DMS79 (cell line): ENCODE data around the gene C11orf42.
A peak's percentile ranks its signal among the peaks of the same experiment; 100 is the strongest.
"Not testable (repeated sequence)": the region's sequence is repeated elsewhere in the genome, so short reads cannot be mapped to it uniquely, and the experiment has no call there.

Source experiments
- DNase-seq: peaks from one replicate; lab custom pipeline; 2025; lab: John Stamatoyannopoulos, UW

C11orf42 gene

GRCh38 chr11:6223854-6224253, 18.5 kb downstream of the C11orf42 start:
- no peak for DNase-seq

DNA sequence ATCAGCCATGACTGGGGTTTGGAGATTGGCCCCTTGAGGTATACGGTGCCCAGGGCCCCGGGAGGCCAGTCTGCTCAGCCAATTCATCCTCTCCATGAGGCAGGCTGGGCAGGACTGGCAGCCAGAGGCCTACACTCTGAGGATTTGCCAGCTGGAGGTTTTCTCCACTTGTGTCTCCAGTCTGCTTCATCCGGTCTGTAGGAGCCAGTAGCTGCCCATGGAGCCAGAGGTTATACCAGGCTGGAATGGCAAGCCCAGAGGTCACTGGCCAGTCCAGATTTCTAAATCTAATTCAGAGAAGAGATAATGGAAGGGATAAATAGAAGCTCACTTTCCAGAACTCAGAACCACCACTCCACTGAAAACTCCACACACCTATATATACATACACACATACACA, 19.1 kb downstream of the C11orf42 start:
- DNase-seq: no peak

- no peak for DNase-seq
Measured at GRCh38 chr11:6225024-6225423, 19.7 kb downstream of the C11orf42 start.

GRCh38 chr11:6225896-6226295, 20.5 kb downstream of the C11orf42 start:
- DNase-seq: no peak

GRCh38 chr11:6228520-6228919, 23.2 kb downstream of the C11orf42 start:
- no peak for DNase-seq

DNA sequence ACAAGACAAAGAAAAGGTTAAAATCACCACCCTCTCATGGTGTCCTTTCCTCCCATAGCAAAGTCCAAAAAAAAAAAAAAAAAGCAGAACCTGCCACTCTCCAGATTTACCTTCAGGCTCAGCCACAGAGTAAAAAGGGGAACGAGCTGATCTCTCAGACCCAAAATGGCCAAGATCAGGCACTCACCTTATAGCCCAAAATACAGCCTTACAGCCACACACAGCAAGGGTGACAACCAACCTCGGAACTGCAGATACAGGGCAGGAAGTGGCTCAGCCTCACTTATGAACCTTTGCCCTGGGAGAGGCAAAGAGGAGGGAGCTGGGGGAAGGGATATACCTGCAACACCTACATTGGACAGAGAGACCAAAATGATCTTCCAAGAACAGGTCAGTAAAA, 24.6 kb downstream of the C11orf42 start:
- no peak for DNase-seq

DNA sequence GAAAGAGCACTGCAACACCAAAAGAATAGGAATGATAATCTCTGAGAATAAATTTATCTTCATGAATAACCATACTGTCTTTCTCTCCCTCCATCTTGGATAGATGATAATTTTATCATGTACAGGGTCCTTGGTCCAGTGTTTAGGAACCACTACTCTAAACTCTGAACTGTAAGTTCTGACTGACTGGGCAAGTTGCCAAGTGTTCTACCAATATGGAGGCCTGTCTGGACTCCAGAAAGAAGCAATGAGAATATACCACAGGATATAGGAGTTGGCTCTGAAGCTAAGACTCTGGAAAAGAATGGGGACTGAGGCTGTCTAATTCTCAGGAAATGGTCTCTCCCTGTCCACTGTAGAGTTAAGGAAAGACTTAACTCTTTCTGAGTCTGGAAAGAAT, 27.5 kb downstream of the C11orf42 start:
- no peak for DNase-seq

DNA sequence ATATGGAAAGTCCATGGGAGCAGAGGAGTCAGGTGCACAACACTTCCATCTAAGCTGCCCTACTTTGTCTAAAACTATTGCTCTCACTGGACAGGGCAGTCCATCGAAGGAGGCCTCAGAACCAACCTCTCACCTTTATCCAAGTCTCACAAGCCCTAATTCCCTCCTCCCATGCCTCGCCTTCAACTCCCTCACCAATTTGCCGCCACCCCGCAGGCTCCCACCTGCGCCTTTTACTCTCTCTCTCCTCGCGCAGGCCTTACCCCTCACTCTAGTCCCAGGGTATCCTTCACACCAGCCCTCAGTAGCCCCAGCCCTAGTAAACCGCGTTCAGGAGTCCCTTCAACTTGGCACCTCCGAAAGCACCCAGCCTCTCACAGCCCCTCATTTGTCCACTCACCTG, 28.6 kb downstream of the C11orf42 start:
- no peak for DNase-seq

DNA sequence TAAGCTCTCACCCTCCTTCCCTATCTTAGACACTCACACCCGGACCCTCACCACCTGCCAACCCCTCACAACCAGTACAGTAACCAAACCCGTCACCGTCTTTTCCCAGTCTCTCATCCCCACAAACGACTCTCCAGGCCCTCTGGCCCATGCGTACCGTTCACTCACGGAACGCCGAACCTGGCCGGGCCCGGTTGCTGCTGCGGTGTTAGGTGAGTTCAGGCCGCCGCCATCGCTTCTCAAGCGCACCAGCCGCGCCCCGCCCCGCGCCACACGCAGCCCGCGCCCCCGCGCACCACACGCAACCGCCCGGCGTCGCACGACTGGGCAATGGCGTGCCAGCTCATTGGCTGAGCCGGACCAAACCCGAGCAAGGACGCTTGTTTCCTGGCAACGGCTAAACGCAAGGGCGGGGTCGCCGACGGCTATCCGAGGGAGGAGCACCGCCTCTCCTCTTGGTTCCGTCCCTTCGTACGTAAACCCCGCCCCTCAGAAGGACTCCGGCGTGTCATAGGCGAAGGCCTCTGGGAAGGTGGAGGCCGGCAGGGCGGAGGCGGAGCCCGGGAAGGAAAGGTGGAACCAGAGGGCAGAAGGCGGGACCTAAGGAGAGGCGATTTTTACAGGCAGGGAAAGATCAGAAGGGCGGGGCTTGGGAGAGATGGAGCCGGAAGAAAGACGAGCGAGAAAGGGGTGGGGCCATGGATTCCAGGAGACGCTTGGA, 29.2 kb downstream of the C11orf42 start, which contains the start of gene FHIP1B:
FHIP1B (minus strand) TSS at position 250 of the 721 bp plus-strand sequence. CDS start 10,120 bp downstream, outside the sequence.
- peak; percentile 99 for DNase-seq

- no peak for DNase-seq
Measured at GRCh38 chr11:6237266-6237665, 31.9 kb downstream of the C11orf42 start.

- no peak for DNase-seq
Measured at GRCh38 chr11:6237761-6238302, 32.5 kb downstream of the C11orf42 start.

DNA sequence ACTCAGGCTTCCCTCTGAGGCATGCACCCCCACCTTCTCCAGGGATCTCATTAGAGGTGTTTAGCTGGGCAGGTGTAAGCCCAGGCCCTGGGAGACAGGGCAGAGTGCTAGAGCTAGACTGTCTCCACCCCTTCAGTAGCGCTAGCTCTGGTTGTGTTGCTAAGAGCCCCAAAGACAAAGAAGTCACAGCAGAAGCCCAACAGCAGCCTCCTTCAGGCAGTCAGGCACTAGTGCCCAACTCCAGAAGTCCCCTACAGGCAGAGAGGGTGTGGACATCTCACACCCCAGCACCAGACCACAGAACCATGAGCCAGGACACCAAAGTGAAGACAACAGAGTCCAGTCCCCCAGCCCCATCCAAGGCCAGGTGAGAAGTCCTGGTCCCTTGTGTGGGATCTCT, 33.5 kb downstream of the C11orf42 start, which contains the start of gene CNGA4:
CNGA4 (plus strand) TSS at position 188 of the 400 bp plus-strand sequence; CDS start at position 306, 118 bp downstream.
- DNase-seq: no peak

DNA sequence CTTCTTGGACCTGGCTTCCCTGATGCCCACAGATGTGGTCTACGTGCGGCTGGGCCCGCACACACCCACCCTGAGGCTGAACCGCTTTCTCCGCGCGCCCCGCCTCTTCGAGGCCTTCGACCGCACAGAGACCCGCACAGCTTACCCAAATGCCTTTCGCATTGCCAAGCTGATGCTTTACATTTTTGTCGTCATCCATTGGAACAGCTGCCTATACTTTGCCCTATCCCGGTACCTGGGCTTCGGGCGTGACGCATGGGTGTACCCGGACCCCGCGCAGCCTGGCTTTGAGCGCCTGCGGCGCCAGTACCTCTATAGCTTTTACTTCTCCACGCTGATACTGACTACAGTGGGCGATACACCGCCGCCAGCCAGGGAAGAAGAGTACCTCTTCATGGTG, 34.8 kb downstream of the C11orf42 start:
- DNase-seq: no peak

DNA sequence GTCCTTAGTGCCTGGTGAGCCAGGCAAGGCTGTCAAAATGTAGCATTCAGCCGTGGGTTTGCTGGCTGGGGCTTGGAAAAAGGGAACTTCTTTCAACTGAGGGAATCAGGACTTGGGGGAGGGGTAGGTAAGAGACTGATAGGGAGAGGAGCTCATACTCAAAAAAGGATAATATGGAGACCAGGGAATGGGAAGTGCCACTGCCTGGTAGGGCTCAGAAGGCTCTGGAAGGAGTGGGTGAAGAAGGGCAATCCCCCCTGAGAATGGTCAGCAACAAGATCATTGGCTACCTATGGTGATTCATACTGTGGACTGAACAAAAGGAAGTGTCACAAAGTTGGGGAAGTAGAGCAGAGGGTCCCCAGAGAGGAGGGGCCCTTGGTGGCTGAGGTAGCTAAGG, 35.4 kb downstream of the C11orf42 start:
- DNase-seq: no peak

DNA sequence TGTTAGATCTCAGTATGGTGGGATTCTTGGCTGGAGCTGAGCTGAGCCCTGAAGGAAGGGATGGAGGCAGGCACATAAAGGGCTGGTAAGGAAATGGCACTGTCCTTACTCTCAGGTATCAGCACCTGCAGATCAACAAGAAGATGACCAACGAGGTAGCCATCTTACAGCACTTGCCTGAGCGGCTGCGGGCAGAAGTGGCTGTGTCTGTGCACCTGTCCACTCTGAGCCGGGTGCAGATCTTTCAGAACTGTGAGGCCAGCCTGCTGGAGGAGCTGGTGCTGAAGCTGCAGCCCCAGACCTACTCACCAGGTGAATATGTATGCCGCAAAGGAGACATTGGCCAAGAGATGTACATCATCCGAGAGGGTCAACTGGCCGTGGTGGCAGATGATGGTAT, 36.0 kb downstream of the C11orf42 start:
- DNase-seq: no peak

DNA sequence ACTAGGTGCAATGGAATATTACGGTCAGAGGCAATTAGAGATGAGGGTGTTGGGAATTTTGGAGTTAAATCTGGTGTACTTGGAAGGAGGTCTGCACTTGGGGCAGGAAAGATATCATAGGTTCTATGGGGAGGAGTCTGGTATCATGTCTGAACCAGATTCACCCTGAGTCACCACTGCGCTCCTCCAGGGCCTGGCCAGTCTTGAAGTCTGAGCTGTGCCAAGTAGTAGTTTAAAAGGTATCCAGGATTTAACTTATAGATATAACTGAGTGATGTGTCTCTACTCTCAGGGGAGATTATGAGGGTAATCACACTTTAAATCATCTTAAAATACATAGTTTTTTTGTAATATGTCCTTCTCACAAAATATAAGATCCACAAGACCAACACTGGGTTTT, 40.2 kb downstream of the C11orf42 start:
- no peak for DNase-seq

DNA sequence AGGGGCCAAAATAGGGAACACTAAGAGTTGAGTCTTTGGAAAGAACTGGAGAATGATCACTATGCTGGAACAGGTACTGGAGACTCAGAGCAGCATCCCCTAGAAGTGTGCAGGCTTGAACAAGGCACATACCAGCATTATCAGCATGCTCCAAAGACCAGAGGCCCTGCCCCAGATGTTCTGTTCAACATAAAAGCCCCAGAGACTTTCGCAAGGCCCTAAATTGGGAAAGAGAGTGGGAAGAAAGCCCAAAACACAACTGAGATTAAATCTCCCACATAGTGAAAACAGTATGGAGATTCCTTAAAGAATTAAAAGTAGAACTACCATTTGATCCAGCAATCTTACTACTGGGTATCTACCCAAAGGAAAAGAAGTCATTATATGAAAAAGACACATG, 42.9 kb downstream of the C11orf42 start:
- no peak for DNase-seq

- not testable (repeated sequence) for DNase-seq
Measured at GRCh38 chr11:6248897-6249296, 43.5 kb downstream of the C11orf42 start.

DNA sequence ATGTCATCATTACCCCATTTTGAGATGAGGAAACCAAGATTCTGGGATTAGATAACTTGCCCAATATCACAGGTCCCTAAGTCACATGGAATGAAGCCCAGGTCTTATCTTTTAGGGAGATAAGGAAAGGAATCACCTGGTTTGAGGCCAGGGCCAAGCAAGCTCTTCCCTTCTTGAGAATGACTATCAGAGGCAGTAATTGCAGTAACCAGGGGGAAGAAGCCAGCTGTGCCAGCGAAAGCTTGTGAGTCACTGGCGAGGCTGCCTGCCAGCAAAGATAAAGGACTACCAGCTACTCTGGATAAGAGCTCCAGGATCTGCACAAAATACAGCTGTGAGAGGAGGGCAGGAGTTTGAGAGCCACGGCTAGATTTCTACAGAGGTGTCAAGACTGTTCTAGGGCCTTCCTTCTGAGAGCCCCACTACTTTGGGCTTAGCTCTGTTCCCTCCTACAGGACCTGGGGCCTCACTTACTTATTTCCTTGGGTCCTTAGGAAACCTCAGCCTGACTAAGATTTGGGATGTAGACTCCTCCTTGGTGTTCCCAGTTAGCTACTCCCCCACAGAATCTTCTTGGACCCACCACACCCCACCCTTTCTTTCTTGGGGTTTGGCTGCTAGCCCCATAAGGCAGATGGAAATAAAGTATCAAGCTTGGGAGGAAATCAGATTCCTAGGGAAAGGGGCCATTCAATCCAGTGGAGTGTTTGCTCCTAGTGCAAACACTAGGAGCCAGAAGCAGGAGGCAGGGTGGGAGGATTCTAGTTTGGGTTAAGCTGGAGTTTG, 44.6 kb downstream of the C11orf42 start:
- DNase-seq: no peak

DNA sequence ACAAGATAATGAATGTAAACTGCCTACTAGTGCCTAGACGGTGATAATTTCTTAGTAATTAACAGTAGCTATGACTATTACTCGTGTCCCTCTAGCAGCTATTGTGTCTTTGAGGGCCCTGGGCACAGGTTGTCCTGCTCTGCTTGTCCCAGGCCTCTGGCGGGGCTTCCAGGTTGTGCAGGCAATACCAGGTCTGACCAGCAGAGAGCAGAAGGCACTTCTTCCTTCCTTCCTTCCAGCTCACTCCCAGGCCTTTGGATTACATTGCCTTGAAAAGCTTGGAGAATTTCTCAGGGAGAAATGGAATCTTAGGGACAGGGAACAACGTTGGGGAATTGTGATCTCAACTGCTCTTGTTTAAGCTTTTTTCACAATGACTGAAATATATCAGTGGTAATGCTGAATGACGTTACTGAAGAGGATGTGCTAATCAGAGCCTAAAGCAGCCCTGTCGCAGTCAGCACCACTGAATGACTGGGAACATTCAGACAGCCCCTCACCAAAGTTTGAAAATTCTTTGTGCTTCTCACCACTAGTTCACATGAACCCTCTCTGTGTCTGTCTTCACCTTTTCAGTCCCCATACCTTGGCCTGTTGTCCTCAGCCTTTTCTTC, 45.9 kb downstream of the C11orf42 start:
- DNase-seq: no peak

- DNase-seq: no peak
Measured at GRCh38 chr11:6251990-6252473, 46.7 kb downstream of the C11orf42 start.

GRCh38 chr11:6253197-6253596, 47.8 kb downstream of the C11orf42 start:
- no peak for DNase-seq
